ENCODE results near the gene POU2F2.
A peak's percentile ranks its signal among the peaks of the same experiment; 100 is the strongest.

POU2F2 gene

GRCh38 chr19:42132030-42132628 lies at the start of gene POU2F2:
POU2F2 (minus strand) TSS chr19:42132446; CDS start chr19:42132411, 35 bp downstream.
- TF ChIP-seq CTCF (IDR thresholded peaks at IDR 0.05; ENCODE audit: low read depth, low read length) = no peak
- no peak for DNase-seq (ENCODE audit: extremely low read depth, low read depth)

DNA sequence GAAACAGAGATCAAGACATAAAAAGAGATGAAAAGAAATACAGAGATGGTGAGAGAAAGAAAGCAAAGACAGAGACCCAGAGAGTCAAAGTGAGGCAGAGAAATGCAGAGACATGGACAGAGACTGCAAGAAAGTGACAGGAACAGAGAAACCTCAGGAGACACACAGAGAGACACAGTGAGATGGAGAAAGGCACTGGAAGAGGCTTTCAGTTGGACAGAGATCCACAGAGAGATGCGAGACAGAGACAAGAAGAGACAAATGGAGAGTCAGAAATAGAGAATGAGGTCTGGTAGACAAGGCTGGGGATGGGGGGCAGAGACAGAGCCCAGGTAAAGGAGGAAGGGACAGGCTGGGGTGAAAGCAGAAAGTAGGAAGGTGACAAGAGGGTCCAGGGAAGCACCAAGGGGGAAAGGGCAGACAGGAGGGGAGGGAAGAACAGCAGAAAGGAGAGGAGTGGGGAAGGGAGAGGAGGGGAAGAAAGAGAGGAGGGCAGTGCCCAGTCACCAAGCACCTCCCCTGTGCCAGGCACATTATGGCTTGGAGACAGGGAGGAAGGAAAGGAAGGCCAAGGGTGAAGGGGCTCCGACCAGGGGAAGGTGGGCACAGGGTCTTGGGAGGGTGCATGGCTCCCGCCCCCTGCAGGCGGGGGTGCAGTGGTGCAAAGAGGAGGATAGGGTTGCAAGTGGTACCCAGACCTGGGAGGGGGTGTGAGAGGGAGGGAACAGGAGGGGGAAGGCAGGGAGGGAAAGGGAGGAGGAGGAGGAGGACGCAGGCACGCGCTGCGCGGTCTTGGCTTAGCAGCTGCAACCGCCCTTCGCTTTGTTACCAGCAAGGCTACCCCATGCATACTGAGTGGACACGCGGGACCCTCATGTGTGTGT lies 46.8 kb upstream of the POU2F2 start:
- TF ChIP-seq CTCF (IDR thresholded peaks at IDR 0.05; ENCODE audit: low read depth, low read length) = peak; percentile 20
- no peak for DNase-seq (ENCODE audit: extremely low read depth, low read depth)

GRCh38 chr19:42177686-42178019 lies 45.4 kb upstream of the POU2F2 start:
- TF ChIP-seq CTCF (IDR thresholded peaks at IDR 0.05; ENCODE audit: low read depth, low read length) = no peak

DNA sequence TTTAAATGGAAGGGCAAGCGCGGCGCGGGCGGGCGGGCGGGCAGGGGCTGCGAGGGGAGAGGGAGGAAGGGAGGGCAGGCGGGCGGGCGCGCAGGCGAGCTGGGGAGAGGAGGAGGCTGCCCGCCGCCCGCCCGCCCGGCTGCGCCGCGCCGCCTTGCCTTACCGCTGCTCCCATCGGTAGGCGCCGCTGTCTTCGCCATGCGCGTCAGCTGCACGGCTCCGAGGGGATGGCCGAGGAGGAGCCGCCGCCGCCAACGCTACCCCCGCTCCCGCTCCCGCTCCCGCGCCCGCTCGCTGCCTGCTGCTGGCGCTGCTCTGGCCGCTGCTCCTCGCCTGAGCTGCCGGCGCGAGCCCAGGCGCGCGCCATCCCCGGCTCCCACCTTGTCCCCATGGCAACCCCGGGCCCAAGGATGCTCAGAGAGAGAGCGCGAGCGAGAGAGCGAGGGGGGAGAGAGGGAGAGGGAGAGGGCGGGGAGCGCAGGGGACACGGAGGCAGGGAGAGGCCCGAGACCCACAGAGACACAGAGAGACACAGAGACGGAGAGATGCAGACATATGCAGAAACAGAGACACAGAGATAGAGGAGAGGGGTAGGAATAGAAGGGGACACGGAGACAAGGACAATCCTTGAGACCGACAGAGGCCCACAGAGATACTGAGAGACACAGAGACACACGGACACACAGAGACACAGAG lies 44.9 kb upstream of the POU2F2 start:
- TF ChIP-seq CTCF (IDR thresholded peaks at IDR 0.05; ENCODE audit: low read depth, low read length) = peak; percentile 31
- DNase-seq (ENCODE audit: extremely low read depth, low read depth) = peak; percentile 25

More at GRCh38 chr19:42177686-42178019, 45.4 kb upstream of the POU2F2 start:
- DNase-seq (ENCODE audit: extremely low read depth, low read depth) = no peak

DNA sequence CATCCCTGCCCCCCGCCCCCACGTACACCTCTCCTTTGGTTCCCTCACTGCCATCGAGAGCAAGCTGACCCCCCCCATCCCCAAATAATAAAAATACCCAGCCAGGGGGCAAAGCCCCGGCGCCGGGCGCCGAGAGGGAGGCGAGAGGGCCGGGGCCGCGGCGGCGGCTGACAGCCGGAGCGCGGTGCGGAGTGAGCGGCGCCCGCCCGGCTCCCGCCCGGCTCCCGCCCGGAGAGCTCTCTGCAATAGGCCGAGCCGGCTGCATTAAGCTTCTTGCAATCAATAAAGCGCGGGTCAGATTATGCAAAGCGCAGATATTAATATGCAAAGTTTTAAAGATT lies 44.4 kb upstream of the POU2F2 start:
- no peak for DNase-seq (ENCODE audit: extremely low read depth, low read depth)
- no peak for TF ChIP-seq CTCF (IDR thresholded peaks at IDR 0.05; ENCODE audit: low read depth, low read length)

DNA sequence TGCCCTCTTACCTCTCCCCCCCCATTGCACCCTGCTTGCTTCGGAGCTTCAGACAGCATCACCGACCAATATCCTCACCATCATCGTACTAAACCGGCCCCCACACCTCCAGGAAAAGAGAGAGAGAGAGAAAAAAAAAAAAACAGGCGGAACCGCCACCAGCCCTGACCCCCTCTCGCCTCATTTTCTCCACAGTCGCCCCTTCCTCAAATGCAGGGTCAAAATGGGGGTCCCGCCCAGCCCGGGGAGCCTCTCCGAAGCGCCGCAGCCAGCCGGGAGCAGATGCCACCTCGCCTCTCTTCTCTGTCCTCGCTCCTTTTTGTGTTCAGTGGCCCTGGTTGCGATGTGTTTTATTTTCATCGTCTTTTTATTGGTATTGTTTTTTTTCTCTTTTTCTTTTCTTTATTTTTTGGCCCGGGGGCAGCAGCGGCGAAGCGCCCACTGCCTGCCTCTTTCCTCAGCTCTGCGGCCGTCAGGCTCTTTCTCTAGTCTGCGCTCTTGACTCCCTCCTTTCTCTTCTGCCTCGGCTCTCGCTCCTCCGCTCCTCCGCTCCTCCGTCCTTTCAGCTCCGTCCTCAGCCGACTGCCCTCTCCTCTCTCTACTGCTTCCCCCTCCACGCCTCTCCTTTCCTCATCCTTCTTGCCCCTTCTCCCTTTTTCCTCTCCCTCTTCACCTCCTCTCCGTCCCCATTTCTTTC lies 43.9 kb upstream of the POU2F2 start:
- TF ChIP-seq CTCF (IDR thresholded peaks at IDR 0.05; ENCODE audit: low read depth, low read length) = no peak
- no peak for DNase-seq (ENCODE audit: extremely low read depth, low read depth)
